HEK293 (cell line): Measurements from ENCODE around the gene DOCK8.

Experiments used
- CTCF ChIA-PET: fragments of 350-600 bp; formaldehyde crosslinking; extraction: SDS; loops from one replicate; lab custom pipeline; 2021; ENCODE audit warnings: antibody characterized with exemption; lab: Yijun Ruan, JAX
- POLR2A ChIA-PET: fragments of 300-600 bp; formaldehyde crosslinking; extraction: SDS; loops from one replicate; lab custom pipeline; 2020; ENCODE audit warnings: antibody characterized with exemption, inconsistent platforms; lab: Yijun Ruan, JAX
- H3K27ac ChIP-seq: fragments of 200-500 bp; sonication (Bioruptor generic); 2 replicates; pipeline ENCODE4 v1.5.1; 2014; ENCODE audit warnings: low read depth, low read length, control low read depth, inconsistent platforms; ENCODE audit errors: extremely low read depth
- H3K36me3 ChIP-seq, 2 experiments: fragments of 200-500 bp in 1 of 2; sonication (Bioruptor generic) in 1 of 2; 1 replicate in 1 of 2; 2 replicates in 1 of 2; pipeline ENCODE4 v1.5.1; 2014 to 2017; ENCODE audit warnings: inconsistent platforms in 2 of 2, low read length in 2 of 2; ENCODE audit not compliant: control insufficient read depth in 2 of 2, insufficient read depth in 1 of 2
- H3K4me1 ChIP-seq: fragments of 200-500 bp; sonication (Bioruptor generic); 2 replicates; pipeline ENCODE4 v1.5.1; 2014; ENCODE audit warnings: mild to moderate bottlenecking, low read length, inconsistent platforms; ENCODE audit not compliant: control insufficient read depth, insufficient read depth
- H3K4me3 ChIP-seq: 2 replicates; pipeline ENCODE4 v1.5.1; 2011; ENCODE audit warnings: low read depth, mild to moderate bottlenecking, control low read depth, low read length, moderate library complexity
- H3K9me3 ChIP-seq: fragments of 200-500 bp; sonication (Bioruptor generic); 2 replicates; pipeline ENCODE4 v1.5.1; 2014; ENCODE audit warnings: low read depth, low read length, inconsistent platforms; ENCODE audit not compliant: control insufficient read depth, insufficient read depth
- RBAK ChIP-seq: fragments of 450-650 bp; formaldehyde crosslinking; IDR thresholded peaks from 2 replicates; pipeline ENCODE4 v1.5.1; 2016; ENCODE audit warnings: missing biosample characterization, missing genetic modification characterization
- SALL2 ChIP-seq: fragments of 450-650 bp; formaldehyde crosslinking; IDR thresholded peaks from 2 replicates; pipeline ENCODE4 v1.5.0; 2017; ENCODE audit warnings: missing biosample characterization, mild to moderate bottlenecking, missing genetic modification characterization, borderline replicate concordance
- SP3 ChIP-seq: fragments of 450-650 bp; formaldehyde crosslinking; IDR thresholded peaks from 2 replicates; pipeline ENCODE4 v1.5.1; 2016; ENCODE audit warnings: missing biosample characterization, missing genetic modification characterization
- YY2 ChIP-seq: fragments of 450-650 bp; formaldehyde crosslinking; IDR thresholded peaks from 2 replicates; pipeline ENCODE4 v1.5.1; 2016; ENCODE audit warnings: missing biosample characterization, missing genetic modification characterization
- ZNF157 ChIP-seq: fragments of 450-650 bp; formaldehyde crosslinking; IDR thresholded peaks from 2 replicates; pipeline ENCODE4 v1.5.1; 2016; ENCODE audit warnings: missing biosample characterization, missing genetic modification characterization
- ZNF169 ChIP-seq: fragments of 450-650 bp; formaldehyde crosslinking; IDR thresholded peaks from 2 replicates; pipeline ENCODE4 v1.5.1; 2016; ENCODE audit warnings: missing biosample characterization, missing genetic modification characterization
- ZNF404 ChIP-seq: fragments of 450-650 bp; formaldehyde crosslinking; IDR thresholded peaks from 2 replicates; pipeline ENCODE4 v1.5.1; 2017; ENCODE audit warnings: missing biosample characterization, missing genetic modification characterization
- ZNF416 ChIP-seq: fragments of 450-650 bp; formaldehyde crosslinking; IDR thresholded peaks from 2 replicates; pipeline ENCODE4 v1.5.1; 2016; ENCODE audit warnings: missing biosample characterization, missing genetic modification characterization
- ZNF624 ChIP-seq: fragments of 450-650 bp; formaldehyde crosslinking; IDR thresholded peaks from 2 replicates; pipeline ENCODE4 v1.5.1; 2017; ENCODE audit warnings: missing biosample characterization, missing genetic modification characterization
- ZNF664 ChIP-seq: fragments of 450-650 bp; formaldehyde crosslinking; IDR thresholded peaks from 2 replicates; pipeline ENCODE4 v1.5.1; 2016; ENCODE audit warnings: missing biosample characterization, missing genetic modification characterization
- ZNF707 ChIP-seq: fragments of 450-650 bp; formaldehyde crosslinking; IDR thresholded peaks from 2 replicates; pipeline ENCODE4 v1.5.1; 2016; ENCODE audit warnings: missing biosample characterization, missing genetic modification characterization
- ZNF76 ChIP-seq: fragments of 450-650 bp; formaldehyde crosslinking; IDR thresholded peaks from 2 replicates; pipeline ENCODE4; 2016; ENCODE audit warnings: low read depth, missing biosample characterization, missing genetic modification characterization, borderline replicate concordance
- TF ChIP-seq, protein P1 (sequence below): fragments of 450-650 bp; formaldehyde crosslinking; IDR thresholded peaks from 2 replicates; pipeline ENCODE4 v1.5.1; 2016; ENCODE audit warnings: missing biosample characterization, missing genetic modification characterization, borderline replicate concordance
- TF ChIP-seq, protein P2 (sequence below): fragments of 450-650 bp; formaldehyde crosslinking; IDR thresholded peaks from 2 replicates; pipeline ENCODE4 v1.5.1; 2016; ENCODE audit warnings: missing biosample characterization, missing genetic modification characterization
- TF ChIP-seq, protein P3 (sequence below): fragments of 450-650 bp; formaldehyde crosslinking; IDR thresholded peaks from 2 replicates; pipeline ENCODE4 v1.5.1; 2016; ENCODE audit warnings: missing biosample characterization, missing genetic modification characterization
- TF ChIP-seq, protein P4 (sequence below): fragments of 450-650 bp; IDR thresholded peaks from 2 replicates; pipeline ENCODE4 v1.5.1; 2018; ENCODE audit warnings: missing biosample characterization, missing genetic modification characterization
- TF ChIP-seq, protein P5 (sequence below): fragments of 450-650 bp; formaldehyde crosslinking; IDR thresholded peaks from 2 replicates; pipeline ENCODE4 v1.5.1; 2016; ENCODE audit warnings: missing biosample characterization, missing genetic modification characterization, low read depth

DOCK8 gene

DNA sequence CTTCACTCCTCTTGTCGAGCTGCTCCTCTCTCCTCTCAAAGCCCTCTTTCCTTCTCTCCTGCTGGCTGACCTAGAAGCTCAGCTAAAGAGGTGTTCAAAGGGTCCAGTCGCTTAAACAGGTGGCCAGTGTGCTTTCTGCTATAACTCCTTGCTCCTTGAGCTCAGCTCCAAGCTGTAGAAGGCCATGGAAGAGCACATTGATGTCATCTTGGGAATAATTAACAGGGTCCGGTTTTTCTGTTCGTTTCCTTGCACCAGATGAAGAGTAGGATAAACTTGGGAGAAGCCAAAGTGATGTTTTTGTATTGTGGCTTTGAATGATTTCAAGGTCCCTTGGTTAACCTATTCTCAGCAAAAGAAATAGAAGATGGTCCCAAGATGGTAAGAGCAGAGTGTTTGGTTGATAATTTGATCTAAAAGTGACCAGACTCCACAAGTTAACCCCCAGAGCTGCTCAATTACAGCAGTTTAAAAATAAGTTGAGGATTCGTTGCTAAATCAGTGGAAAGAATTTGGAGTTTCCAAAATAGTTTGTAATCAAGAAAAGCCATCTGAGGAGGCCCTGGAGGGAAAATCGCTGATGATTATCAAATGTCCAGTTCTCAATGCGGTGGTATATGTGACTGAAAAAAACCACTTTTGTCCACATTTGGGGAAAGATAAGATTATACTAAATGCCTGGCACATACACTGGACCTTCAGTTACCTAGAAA lies 148.1 kb downstream of the DOCK8 start:
- TF ChIP-seq ZNF404 (tag by site-specific recombination) (no peak), SP3 (no peak), ZNF169 (no peak), ZNF707 (tag by site-specific recombination) (no peak), ZNF416 (no peak), RBAK (tag by site-specific recombination) (no peak)
- TF ChIP-seq, protein P1, sequence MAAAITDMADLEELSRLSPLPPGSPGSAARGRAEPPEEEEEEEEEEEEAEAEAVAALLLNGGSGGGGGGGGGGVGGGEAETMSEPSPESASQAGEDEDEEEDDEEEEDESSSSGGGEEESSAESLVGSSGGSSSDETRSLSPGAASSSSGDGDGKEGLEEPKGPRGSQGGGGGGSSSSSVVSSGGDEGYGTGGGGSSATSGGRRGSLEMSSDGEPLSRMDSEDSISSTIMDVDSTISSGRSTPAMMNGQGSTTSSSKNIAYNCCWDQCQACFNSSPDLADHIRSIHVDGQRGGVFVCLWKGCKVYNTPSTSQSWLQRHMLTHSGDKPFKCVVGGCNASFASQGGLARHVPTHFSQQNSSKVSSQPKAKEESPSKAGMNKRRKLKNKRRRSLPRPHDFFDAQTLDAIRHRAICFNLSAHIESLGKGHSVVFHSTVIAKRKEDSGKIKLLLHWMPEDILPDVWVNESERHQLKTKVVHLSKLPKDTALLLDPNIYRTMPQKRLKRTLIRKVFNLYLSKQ (tag by site-specific recombination): no peak
- TF ChIP-seq, protein P2, sequence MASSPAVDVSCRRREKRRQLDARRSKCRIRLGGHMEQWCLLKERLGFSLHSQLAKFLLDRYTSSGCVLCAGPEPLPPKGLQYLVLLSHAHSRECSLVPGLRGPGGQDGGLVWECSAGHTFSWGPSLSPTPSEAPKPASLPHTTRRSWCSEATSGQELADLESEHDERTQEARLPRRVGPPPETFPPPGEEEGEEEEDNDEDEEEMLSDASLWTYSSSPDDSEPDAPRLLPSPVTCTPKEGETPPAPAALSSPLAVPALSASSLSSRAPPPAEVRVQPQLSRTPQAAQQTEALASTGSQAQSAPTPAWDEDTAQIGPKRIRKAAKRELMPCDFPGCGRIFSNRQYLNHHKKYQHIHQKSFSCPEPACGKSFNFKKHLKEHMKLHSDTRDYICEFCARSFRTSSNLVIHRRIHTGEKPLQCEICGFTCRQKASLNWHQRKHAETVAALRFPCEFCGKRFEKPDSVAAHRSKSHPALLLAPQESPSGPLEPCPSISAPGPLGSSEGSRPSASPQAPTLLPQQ (tag by site-specific recombination): no peak
- TF ChIP-seq, protein P3, sequence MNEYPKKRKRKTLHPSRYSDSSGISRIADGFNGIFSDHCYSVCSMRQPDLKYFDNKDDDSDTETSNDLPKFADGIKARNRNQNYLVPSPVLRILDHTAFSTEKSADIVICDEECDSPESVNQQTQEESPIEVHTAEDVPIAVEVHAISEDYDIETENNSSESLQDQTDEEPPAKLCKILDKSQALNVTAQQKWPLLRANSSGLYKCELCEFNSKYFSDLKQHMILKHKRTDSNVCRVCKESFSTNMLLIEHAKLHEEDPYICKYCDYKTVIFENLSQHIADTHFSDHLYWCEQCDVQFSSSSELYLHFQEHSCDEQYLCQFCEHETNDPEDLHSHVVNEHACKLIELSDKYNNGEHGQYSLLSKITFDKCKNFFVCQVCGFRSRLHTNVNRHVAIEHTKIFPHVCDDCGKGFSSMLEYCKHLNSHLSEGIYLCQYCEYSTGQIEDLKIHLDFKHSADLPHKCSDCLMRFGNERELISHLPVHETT (tag by site-specific recombination): no peak
- H3K36me3 ChIP-seq: no peaks in the 10 kb centered on the region
- ChIA-PET POLR2A (no interaction called here), CTCF (interaction anchor here (0.6 kb wide), 1 partner anchor 426 kb away, joined by 4 read pairs; no protein-coding TSS in a partner anchor)
- H3K4me3 ChIP-seq: no peak overlapping the region
- H3K27ac ChIP-seq: no peak overlapping the region
- H3K9me3 ChIP-seq: no peaks in the 10 kb centered on the region
- H3K4me1 ChIP-seq: no peaks in the 10 kb centered on the region

DNA sequence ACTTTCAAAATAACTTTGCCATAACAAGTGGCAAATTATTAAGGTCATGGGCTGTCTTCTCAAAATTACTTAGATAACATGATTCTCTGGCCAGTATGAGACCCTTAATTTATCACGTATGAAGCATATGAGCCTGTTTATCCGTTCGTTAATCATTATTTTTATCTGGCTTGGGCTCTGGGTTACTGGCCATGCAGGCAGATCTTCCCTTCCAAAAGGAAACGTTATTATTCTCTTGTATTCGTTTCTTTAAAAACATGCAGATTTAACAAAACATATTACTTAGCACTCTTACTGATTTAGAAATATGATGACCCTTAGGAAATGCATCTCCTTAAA lies 148.6 kb downstream of the DOCK8 start:
- H3K36me3 ChIP-seq: no peaks in the 10 kb centered on the region
- ChIA-PET POLR2A (no interaction called here), CTCF (interaction anchor here (0.7 kb wide), 1 partner anchor 639 kb away, joined by 3 read pairs; no protein-coding TSS in a partner anchor)
- H3K9me3 ChIP-seq: no peaks in the 10 kb centered on the region
- TF ChIP-seq SALL2 (tag by site-specific recombination) (no peak), ZNF664 (tag by site-specific recombination) (no peak), ZNF157 (tag by site-specific recombination) (no peak), ZNF624 (tag by site-specific recombination) (no peak), YY2 (tag by site-specific recombination) (no peak), ZNF76 (no peak)
- TF ChIP-seq, protein P4, sequence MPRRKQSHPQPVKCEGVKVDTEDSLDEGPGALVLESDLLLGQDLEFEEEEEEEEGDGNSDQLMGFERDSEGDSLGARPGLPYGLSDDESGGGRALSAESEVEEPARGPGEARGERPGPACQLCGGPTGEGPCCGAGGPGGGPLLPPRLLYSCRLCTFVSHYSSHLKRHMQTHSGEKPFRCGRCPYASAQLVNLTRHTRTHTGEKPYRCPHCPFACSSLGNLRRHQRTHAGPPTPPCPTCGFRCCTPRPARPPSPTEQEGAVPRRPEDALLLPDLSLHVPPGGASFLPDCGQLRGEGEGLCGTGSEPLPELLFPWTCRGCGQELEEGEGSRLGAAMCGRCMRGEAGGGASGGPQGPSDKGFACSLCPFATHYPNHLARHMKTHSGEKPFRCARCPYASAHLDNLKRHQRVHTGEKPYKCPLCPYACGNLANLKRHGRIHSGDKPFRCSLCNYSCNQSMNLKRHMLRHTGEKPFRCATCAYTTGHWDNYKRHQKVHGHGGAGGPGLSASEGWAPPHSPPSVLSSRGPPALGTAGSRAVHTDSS: no peak
- TF ChIP-seq, protein P5, sequence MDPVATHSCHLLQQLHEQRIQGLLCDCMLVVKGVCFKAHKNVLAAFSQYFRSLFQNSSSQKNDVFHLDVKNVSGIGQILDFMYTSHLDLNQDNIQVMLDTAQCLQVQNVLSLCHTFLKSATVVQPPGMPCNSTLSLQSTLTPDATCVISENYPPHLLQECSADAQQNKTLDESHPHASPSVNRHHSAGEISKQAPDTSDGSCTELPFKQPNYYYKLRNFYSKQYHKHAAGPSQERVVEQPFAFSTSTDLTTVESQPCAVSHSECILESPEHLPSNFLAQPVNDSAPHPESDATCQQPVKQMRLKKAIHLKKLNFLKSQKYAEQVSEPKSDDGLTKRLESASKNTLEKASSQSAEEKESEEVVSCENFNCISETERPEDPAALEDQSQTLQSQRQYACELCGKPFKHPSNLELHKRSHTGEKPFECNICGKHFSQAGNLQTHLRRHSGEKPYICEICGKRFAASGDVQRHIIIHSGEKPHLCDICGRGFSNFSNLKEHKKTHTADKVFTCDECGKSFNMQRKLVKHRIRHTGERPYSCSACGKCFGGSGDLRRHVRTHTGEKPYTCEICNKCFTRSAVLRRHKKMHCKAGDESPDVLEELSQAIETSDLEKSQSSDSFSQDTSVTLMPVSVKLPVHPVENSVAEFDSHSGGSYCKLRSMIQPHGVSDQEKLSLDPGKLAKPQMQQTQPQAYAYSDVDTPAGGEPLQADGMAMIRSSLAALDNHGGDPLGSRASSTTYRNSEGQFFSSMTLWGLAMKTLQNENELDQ (tag by site-specific recombination): no peak
- H3K4me1 ChIP-seq: no peaks in the 10 kb centered on the region
- H3K4me3 ChIP-seq: no peak overlapping the region
- no peak overlapping the region for H3K27ac ChIP-seq
